Measurements from ENCODE around the gene FKBP1A.

FKBP1A gene

DNA sequence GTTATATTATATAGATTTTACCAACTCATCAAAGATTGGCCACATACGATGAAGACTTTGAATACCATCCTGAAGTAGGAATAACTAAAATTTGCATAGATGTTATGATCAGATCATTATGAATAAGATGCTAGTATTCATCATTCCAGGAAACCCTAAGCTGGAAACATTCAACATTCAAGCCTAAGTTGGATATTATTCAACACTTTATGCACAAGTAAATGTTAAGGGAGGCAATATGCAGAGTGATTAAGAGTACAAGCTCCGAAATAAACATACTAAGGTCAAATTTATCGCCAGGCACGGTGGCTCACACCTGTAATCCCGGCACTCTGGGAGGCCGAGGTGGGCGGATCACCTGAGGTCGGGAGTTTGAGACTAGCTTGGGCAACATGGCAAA is 43.4 kb upstream of the FKBP1A start:
- no peak overlapping the region for H3K4me3 ChIP-seq (ENCODE audit: control insufficient read depth, low read depth, low read length)
- no peak for DNase-seq (ENCODE audit: low read depth)
- no peak for TF ChIP-seq CTCF (conservative IDR thresholded peaks at IDR 0.05; ENCODE audit: control insufficient read depth, insufficient read depth, low read depth, low read length)

DNA sequence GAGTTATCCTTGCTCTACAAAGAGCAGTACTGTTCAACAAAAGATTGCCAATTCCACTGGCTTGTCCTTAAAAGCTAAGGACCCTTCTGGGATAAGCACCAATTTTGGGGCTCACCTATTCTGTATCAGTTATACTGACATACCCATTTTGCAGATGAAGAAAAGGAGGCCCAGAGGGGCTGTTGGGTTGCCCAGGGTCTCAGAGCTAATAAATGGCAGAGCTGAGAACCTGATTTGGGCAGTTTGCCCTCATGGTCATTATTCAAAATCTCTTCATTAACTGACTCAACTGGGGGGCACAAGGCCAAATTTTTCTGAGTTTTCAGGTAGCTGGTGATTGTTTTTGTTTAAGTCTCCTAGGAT is 42.5 kb upstream of the FKBP1A start:
- no peak overlapping the region for H3K4me3 ChIP-seq (ENCODE audit: control insufficient read depth, low read depth, low read length)
- DNase-seq (ENCODE audit: low read depth) = no peak
- no peak for TF ChIP-seq CTCF (conservative IDR thresholded peaks at IDR 0.05; ENCODE audit: control insufficient read depth, insufficient read depth, low read depth, low read length)

DNA sequence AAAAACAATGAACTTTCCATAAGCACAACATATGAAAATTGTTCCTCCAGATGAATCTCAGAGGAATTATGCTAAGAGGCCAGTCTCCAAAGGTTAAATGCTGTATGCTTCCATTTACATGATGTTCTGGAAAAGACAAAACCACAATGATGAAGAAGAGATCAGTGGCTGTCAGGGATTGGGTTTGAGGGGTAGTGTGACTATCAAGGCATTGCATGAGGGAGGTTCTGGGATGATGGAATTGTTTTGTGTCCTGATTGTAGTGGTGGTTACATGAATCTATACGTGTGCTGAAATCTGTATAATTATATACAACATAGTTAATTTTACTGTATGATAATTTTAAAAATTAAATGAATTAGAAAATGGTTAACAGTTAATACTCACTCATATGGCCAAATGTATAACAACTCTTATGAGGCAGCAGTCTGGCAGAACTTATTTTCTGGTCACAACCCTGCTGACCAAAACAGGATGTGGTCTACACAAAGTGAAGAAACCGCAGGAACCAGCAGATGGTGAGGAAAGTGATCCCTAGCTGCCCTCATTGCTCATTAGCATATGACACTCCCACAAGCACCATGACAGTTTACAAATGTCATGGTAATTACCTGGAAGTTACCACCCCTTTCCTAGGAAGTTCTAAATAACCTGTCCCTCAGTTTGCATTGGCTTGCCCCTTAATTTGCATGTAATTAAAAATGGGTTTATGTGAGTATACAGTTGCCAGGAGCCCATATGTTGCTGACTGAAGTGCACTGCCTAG is 41.9 kb upstream of the FKBP1A start:
- TF ChIP-seq CTCF (conservative IDR thresholded peaks at IDR 0.05; ENCODE audit: control insufficient read depth, insufficient read depth, low read depth, low read length) = no peak
- H3K4me3 ChIP-seq (ENCODE audit: control insufficient read depth, low read depth, low read length) = no peak overlapping the region
- DNase-seq (ENCODE audit: low read depth) = peak; percentile 96

DNA sequence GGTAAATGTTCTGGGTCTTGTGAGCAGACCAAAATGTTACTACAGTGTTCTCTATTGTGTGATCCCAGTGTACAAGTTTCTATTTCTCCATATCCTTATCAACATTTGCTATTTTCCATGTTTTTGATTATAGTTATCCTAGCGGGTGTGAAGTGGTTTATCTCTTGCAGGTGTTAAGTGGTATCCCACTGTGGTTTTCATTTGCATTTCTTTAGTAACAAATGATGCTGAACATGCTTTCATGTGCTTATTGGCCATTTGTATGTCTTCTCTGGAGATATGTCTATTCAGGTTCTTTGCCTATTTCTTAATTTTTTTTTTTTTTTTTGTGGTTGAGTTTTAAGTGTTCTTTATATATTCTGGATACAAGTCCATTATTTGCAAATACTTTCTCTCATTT is 38.3 kb upstream of the FKBP1A start:
- no peak for TF ChIP-seq CTCF (conservative IDR thresholded peaks at IDR 0.05; ENCODE audit: control insufficient read depth, insufficient read depth, low read depth, low read length)
- no peak for DNase-seq (ENCODE audit: low read depth)
- H3K4me3 ChIP-seq (ENCODE audit: control insufficient read depth, low read depth, low read length) = no peak overlapping the region

GRCh38 chr20:1430004-1430451 is 37.2 kb upstream of the FKBP1A start:
- no peak for TF ChIP-seq CTCF (conservative IDR thresholded peaks at IDR 0.05; ENCODE audit: control insufficient read depth, insufficient read depth, low read depth, low read length)
- DNase-seq (ENCODE audit: low read depth) = peak; percentile 97
- no peak overlapping the region for H3K4me3 ChIP-seq (ENCODE audit: control insufficient read depth, low read depth, low read length)

- no peak overlapping the region for H3K4me3 ChIP-seq (ENCODE audit: control insufficient read depth, low read depth, low read length)
- DNase-seq (ENCODE audit: low read depth) = no peak
- no peak for TF ChIP-seq CTCF (conservative IDR thresholded peaks at IDR 0.05; ENCODE audit: control insufficient read depth, insufficient read depth, low read depth, low read length)
Observed at GRCh38 chr20:1429143-1429728, 36.4 kb upstream of the FKBP1A start.

Measured in fibroblast of mammary gland (primary cell).